ENCODE results near the gene DCTN5. TPM values are rescaled to one million over a fixed set of nuclear protein-coding genes. Genes with fewer than 3 reads are reported as not detected.

The DCTN5 gene
- total and polyA plus RNA-seq, 2 of the 13 experiments (the other 11 are each of a cell fraction or from before 2014, with no cell fraction given) = 105 to 207 TPM

- TF ChIP-seq ZHX2 (IDR thresholded peaks at IDR 0.05; ENCODE audit: low read depth) = no peak
- no peak for TF ChIP-seq ZHX2 (CRISPR knock-in tag; IDR thresholded peaks at IDR 0.05; ENCODE audit: borderline replicate concordance)
- TF ChIP-seq ZNF883 (CRISPR knock-in tag; IDR thresholded peaks at IDR 0.05; ENCODE audit: not compliant biosample characterization) = no peak
- TF ChIP-seq ZBTB21 (CRISPR knock-in tag; IDR thresholded peaks at IDR 0.05) = no peak
- TF ChIP-seq ZNF513 (CRISPR knock-in tag; conservative IDR thresholded peaks at IDR 0.05) = no peak
- TF ChIP-seq SP5 (CRISPR knock-in tag; IDR thresholded peaks at IDR 0.05; ENCODE audit: borderline replicate concordance, low read depth) = no peak
- no peak for TF ChIP-seq EP300 (IDR thresholded peaks at IDR 0.05; ENCODE audit: low read depth in 2 of 2, low read length in 2 of 2)
- no peak for TF ChIP-seq EP300 (CRISPR knock-in tag; IDR thresholded peaks at IDR 0.05; ENCODE audit: borderline replicate concordance)
- TF ChIP-seq ZNF350 (CRISPR knock-in tag; IDR thresholded peaks at IDR 0.05; ENCODE audit: borderline replicate concordance, low read depth) = peak; percentile 57
- no peak for TF ChIP-seq ZNF260 (CRISPR knock-in tag; IDR thresholded peaks at IDR 0.05; ENCODE audit: borderline replicate concordance, low read depth)
- TF ChIP-seq ZNF468 (CRISPR knock-in tag; IDR thresholded peaks at IDR 0.05) = no peak
- no peak; the same call in 1 of the 2 replicates for TF ChIP-seq ZNF34 (CRISPR knock-in tag; IDR thresholded peaks at IDR 0.05; ENCODE audit: borderline replicate concordance)
- TF ChIP-seq RORA (CRISPR knock-in tag; IDR thresholded peaks at IDR 0.05) = no peak
- no peak for TF ChIP-seq ZNF646 (CRISPR knock-in tag; IDR thresholded peaks at IDR 0.05)
- TF ChIP-seq ZNF589 (CRISPR knock-in tag; conservative IDR thresholded peaks at IDR 0.05) = no peak
These were observed 53.5 kb downstream of the DCTN5 start (continued) for GRCh38 chr16:23694644-23695373.
